Esophagus muscularis mucosa (tissue), 4 donors: Measurements from ENCODE around the gene SRGAP3.

ENCODE experiments used
- CTCF ChIP-seq, 3 experiments: fragments of 200-600 bp in 2 of 3; fragments of 450-650 bp in 1 of 3; sonication (generic) in 2 of 3; IDR thresholded peaks; one replicate each; pipeline ENCODE4 v1.5.1; 2017 to 2019; ENCODE audit warnings: antibody characterized with exemption in 3 of 3, mild to moderate bottlenecking in 2 of 3, moderate library complexity in 1 of 3
- EP300 ChIP-seq: sonication (generic); formaldehyde crosslinking; IDR thresholded peaks from one replicate; pipeline ENCODE4 v1.6.1; 2017; ENCODE audit warnings: antibody characterized with exemption
- POLR2A ChIP-seq: fragments of 450-650 bp; IDR thresholded peaks from one replicate; pipeline ENCODE4 v1.6.1; 2017; ENCODE audit warnings: antibody characterized with exemption, moderate library complexity, mild to moderate bottlenecking, low read depth
- POLR2AphosphoS5 ChIP-seq, 2 donors: sonication (generic); formaldehyde crosslinking; IDR thresholded peaks; one replicate each; pipeline ENCODE4 v1.6.1; 2017; ENCODE audit warnings: antibody characterized with exemption in 2 of 2

- TF ChIP-seq CTCF (IDR thresholded peaks at IDR 0.05) (no peak), POLR2A (no peak), POLR2AphosphoS5 (IDR thresholded peaks at IDR 0.05) (no peak), EP300 (no peak)
These were observed 253.2 kb downstream of the SRGAP3 start for GRCh38 chr3:8996216-8996615.
